Activated CD8-positive, alpha-beta T cell treated with anti-CD3 and anti-CD28 coated beads for 36 hours (primary cell): ENCODE results near the gene CEP104. TPM values are rescaled to one million over a fixed set of nuclear protein-coding genes. Genes with fewer than 3 reads are reported as not detected.

Experiments used
- ATAC-seq: fragments of 200-7000 bp; cut with Tn5 transposase; one replicate; pipeline ENCODE4 v1.10.0; 2021; ENCODE audit warnings: mild to moderate bottlenecking, moderate library complexity
- CTCF ChIA-PET: fragments of 350-600 bp; sonication (Branson Sonifier 250); formaldehyde crosslinking; loops from one replicate; lab custom pipeline; 2021; ENCODE audit warnings: antibody characterized with exemption; lab: Charles Lee
- POLR2A ChIA-PET: fragments of 350-600 bp; sonication (Branson Sonifier 250); formaldehyde crosslinking; loops from one replicate; lab custom pipeline; 2021; ENCODE audit warnings: antibody characterized with exemption; lab: Charles Lee
- DNase-seq: peaks from one replicate; pipeline ENCODE4 v3.0.0-alpha.2; 2020
- H3K27ac Mint-ChIP-seq: one replicate; pipeline ENCODE4 v1.8.0; 2021; ENCODE audit warnings: mild to moderate bottlenecking, mixed read lengths
- H3K27me3 Mint-ChIP-seq: one replicate; pipeline ENCODE4 v1.8.0; 2021; ENCODE audit warnings: mixed read lengths
- H3K36me3 Mint-ChIP-seq: one replicate; pipeline ENCODE4 v1.8.0; 2021; ENCODE audit warnings: low read depth, mixed read lengths
- H3K4me1 Mint-ChIP-seq: one replicate; pipeline ENCODE4 v1.8.0; 2021; ENCODE audit warnings: low read depth, mixed read lengths
- H3K4me3 Mint-ChIP-seq: one replicate; pipeline ENCODE4 v1.8.0; 2021; ENCODE audit warnings: mild to moderate bottlenecking, moderate library complexity, mixed read lengths
- H3K9me3 Mint-ChIP-seq: one replicate; pipeline ENCODE4 v1.8.0; 2021; ENCODE audit warnings: mixed read lengths
- CTCF ChIP-seq: fragments of 200-600 bp; IDR thresholded peaks from one replicate; pipeline ENCODE4 v1.8.0; 2022; ENCODE audit warnings: antibody characterized with exemption, mild to moderate bottlenecking
- intact Hi-C: fragments of 100-400 bp; cut with micrococcal nuclease; formaldehyde crosslinking; loops from one replicate; pipeline ENCODE4 v1.10.0; 2022
- total RNA-seq, 2 experiments: library from RNA; stranded (reverse); gene quantifications; one replicate each; pipeline ENCODE4 v1.2.3, GENCODE V29; 2021

CEP104 gene
- total RNA-seq, 2 experiments from 2014 or later, result 29.3 to 29.8 TPM

DNA sequence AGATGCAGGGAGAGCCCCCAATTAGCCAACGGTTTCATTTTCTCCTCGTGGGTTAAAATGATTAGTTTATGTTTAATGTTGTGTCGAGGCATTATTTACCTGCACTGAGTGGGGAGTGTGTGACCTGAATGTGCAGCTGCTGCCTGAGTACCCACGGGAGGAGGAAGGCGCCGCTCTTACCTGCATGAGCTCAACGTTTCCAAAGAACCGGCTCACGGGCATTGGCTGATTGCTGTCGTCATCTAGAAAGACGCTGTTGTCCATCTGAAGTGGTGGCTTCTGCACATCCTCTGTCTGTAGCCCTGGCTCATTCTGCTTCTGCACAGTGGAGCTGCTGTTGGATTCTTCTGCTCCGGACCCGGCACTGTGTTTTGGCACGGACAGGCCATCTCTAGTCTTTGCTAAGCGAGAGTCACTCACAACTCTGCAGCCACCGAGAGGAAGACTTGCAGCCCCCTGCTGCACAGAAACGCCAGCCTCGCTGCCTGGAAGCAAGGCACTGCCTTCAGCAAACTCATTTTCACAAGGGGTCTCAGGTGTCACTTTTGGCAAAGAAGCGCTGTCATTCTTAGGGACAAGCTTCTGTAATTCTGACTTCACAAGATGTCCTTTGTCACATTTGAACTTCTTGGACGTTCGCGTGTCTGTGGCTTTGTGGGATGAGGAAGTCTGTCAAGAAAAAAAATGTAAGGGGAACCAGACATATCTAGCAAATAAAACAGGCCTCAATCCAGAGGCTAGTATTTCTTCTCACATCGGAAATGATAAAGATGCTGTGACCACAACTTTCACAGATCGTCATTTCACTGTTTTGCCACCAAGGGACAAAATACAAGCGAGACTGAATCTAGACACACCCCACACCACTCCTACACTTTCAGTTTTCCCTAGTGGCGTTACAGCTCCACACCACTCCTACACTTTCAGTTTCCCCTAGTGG is 33.6 kb upstream of the CEP104 start:
- DNase-seq (peak; percentile 25), ATAC-seq (peak; percentile 80)
- peaks cover 46% of the 10 kb centered on the region for H3K36me3 Mint-ChIP-seq
- no peak for TF ChIP-seq CTCF
- H3K9me3 Mint-ChIP-seq, result no peaks in the 10 kb centered on the region
- no peaks in the 10 kb centered on the region for H3K27me3 Mint-ChIP-seq
- peaks cover 31% of the 10 kb centered on the region for H3K4me1 Mint-ChIP-seq
- H3K4me3 Mint-ChIP-seq, result no peak overlapping the region
- CTCF ChIA-PET, result interaction anchor here (1.0 to 1.1 kb wide), 3 partner anchors 10 to 33 kb away, joined by 3 to 8 read pairs (median 3); partner anchors contain the start of gene DFFB
- intact Hi-C loops, result no loop called here
- POLR2A ChIA-PET, result interaction anchor here (1.2 to 1.4 kb wide), 3 partner anchors 9 to 33 kb away, joined by 3 to 7 read pairs (median 3); partner anchors contain the start of genes C1orf174, CEP104 and DFFB
- H3K27ac Mint-ChIP-seq, result peak overlapping the region; percentile 61

DNA sequence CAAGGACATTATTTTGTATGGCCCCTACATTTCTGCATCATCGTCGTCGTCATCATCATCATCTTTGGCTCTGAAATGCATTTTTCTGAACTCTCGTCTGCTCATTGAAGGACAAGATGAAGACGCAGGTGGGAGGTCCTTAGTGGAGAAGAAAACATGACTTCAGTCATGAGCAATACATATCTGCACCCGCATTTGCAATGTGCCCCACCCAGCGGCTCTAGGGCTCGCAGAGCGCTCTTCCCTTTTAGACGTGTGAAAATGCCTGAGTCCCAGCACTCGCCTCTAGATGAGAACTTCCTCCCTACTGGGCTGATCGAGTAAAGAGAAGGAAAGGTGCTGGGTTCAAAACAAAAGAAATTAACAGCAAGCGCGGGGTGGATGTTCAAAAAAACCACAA is 32.9 kb upstream of the CEP104 start:
- Mint-ChIP-seq H3K27ac (peak overlapping the region; percentile 61), H3K4me3 (no peak overlapping the region), H3K27me3 (no peaks in the 10 kb centered on the region), H3K36me3 (peaks cover 45% of the 10 kb centered on the region), H3K9me3 (no peaks in the 10 kb centered on the region), H3K4me1 (peaks cover 30% of the 10 kb centered on the region)
- peak; percentile 15 for DNase-seq
- no peak for TF ChIP-seq CTCF
- ChIA-PET POLR2A (interaction anchor here (1.2 to 1.4 kb wide), 2 partner anchors 10 to 32 kb away, joined by 3 to 7 read pairs; partner anchors contain the start of genes C1orf174, CEP104 and DFFB), CTCF (no interaction called here)
- ATAC-seq, result peak; percentile 51
- intact Hi-C loops, result no loop called here

GRCh38 chr1:3888301-3888700 is 31.3 kb upstream of the CEP104 start:
- H3K36me3 Mint-ChIP-seq, result peaks cover 49% of the 10 kb centered on the region
- no peak for DNase-seq
- no peak overlapping the region for H3K27ac Mint-ChIP-seq
- ATAC-seq, result no peak
- no peak for TF ChIP-seq CTCF
- H3K4me1 Mint-ChIP-seq, result peaks cover 28% of the 10 kb centered on the region
- ChIA-PET POLR2A (no interaction called here), CTCF (interaction anchor here (2.0 kb wide), 1 partner anchor 11 kb away, joined by 4 read pairs; no protein-coding TSS in a partner anchor)
- H3K27me3 Mint-ChIP-seq, result no peaks in the 10 kb centered on the region
- H3K9me3 Mint-ChIP-seq, result no peaks in the 10 kb centered on the region
- H3K4me3 Mint-ChIP-seq, result no peak overlapping the region
- intact Hi-C loops, result no loop called here

GRCh38 chr1:3886691-3887090 is 29.7 kb upstream of the CEP104 start:
- H3K9me3 Mint-ChIP-seq, result no peaks in the 10 kb centered on the region
- no peak for ATAC-seq
- H3K27me3 Mint-ChIP-seq, result no peaks in the 10 kb centered on the region
- TF ChIP-seq CTCF, result no peak
- ChIA-PET POLR2A (interaction anchor here (0.5 to 0.8 kb wide), 2 partner anchors 13 to 87 kb away, joined by 3 to 4 read pairs; partner anchors contain the start of gene C1orf174), CTCF (no interaction called here)
- H3K4me1 Mint-ChIP-seq, result peaks cover 24% of the 10 kb centered on the region
- DNase-seq, result no peak
- H3K27ac Mint-ChIP-seq, result no peak overlapping the region
- H3K36me3 Mint-ChIP-seq, result peaks cover 41% of the 10 kb centered on the region
- intact Hi-C loops, result no loop called here
- no peak overlapping the region for H3K4me3 Mint-ChIP-seq
